ENCODE results near the gene ZCCHC3.

- TF ChIP-seq CTCF (IDR thresholded peaks at IDR 0.05) (no peak), POLR2AphosphoS5 (IDR thresholded peaks at IDR 0.05) (no peak)
These were observed 21.6 kb upstream of the ZCCHC3 start for GRCh38 chr20:275791-276190.
